Lower lobe of right lung (tissue), 2 donors: ENCODE measurements around the gene DNAJB13. TPM values are rescaled to one million over a fixed set of nuclear protein-coding genes. Genes with fewer than 3 reads are reported as not detected.

ENCODE experiments used
- ATAC-seq, 2 donors: fragments of 200-7000 bp; cut with Tn5 transposase; one replicate each; pipeline ENCODE4 v1.9.1; 2020 to 2022; ENCODE audit warnings: mild to moderate bottlenecking in 2 of 2, moderate library complexity in 2 of 2
- DNase-seq: peaks from one replicate; pipeline ENCODE4 v3.0.0-alpha.2; 2020
- H3K27ac ChIP-seq: fragments of 200-600 bp; one replicate; pipeline ENCODE4 v1.8.0; 2022
- H3K27me3 ChIP-seq: fragments of 200-600 bp; one replicate; pipeline ENCODE4 v1.8.0; 2022; ENCODE audit warnings: low read depth
- H3K36me3 ChIP-seq: fragments of 200-600 bp; one replicate; pipeline ENCODE4 v1.8.0; 2022; ENCODE audit warnings: mild to moderate bottlenecking
- H3K4me1 ChIP-seq: fragments of 200-600 bp; one replicate; pipeline ENCODE4 v1.8.0; 2022
- H3K4me3 ChIP-seq: fragments of 200-600 bp; one replicate; pipeline ENCODE4 v1.8.0; 2022; ENCODE audit warnings: mild to moderate bottlenecking
- H3K9me3 ChIP-seq: fragments of 200-600 bp; one replicate; pipeline ENCODE4 v1.8.0; 2022
- intact Hi-C: fragments of 100-400 bp; cut with DNase I; formaldehyde crosslinking; loops from one replicate; pipeline ENCODE4 v1.11.0; 2022
- long read RNA-seq: library from polyadenylated mRNA; unstranded; transcript quantifications from one replicate; pipeline ENCODE4 v2.0.0, GENCODE V29; 2021
- total RNA-seq: library from RNA; stranded (reverse); fragmentation: NEBNext Ultra II Directional; extraction: Animal tissue kit (Norgen Biotek cat#: 25700); gene quantifications from one replicate; pipeline ENCODE4 v1.2.1, GENCODE V29; 2021
- TF ChIP-seq, protein P1 (sequence below): fragments of 200-600 bp; IDR thresholded peaks from one replicate; pipeline ENCODE4 v1.8.0; 2022; ENCODE audit warnings: antibody characterized with exemption, mild to moderate bottlenecking
- donor health status: DM: no; HTN: yes; CAD: no; lungs with severe emphysema.

DNAJB13 gene, protein sequence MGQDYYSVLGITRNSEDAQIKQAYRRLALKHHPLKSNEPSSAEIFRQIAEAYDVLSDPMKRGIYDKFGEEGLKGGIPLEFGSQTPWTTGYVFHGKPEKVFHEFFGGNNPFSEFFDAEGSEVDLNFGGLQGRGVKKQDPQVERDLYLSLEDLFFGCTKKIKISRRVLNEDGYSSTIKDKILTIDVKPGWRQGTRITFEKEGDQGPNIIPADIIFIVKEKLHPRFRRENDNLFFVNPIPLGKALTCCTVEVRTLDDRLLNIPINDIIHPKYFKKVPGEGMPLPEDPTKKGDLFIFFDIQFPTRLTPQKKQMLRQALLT
- 7.5 TPM for total RNA-seq
- long read RNA-seq, partial matches to known transcripts: 0 of 3 reads
- long read RNA-seq, other reads (novel, unspliced or antisense): 1 of 3 reads

DNA sequence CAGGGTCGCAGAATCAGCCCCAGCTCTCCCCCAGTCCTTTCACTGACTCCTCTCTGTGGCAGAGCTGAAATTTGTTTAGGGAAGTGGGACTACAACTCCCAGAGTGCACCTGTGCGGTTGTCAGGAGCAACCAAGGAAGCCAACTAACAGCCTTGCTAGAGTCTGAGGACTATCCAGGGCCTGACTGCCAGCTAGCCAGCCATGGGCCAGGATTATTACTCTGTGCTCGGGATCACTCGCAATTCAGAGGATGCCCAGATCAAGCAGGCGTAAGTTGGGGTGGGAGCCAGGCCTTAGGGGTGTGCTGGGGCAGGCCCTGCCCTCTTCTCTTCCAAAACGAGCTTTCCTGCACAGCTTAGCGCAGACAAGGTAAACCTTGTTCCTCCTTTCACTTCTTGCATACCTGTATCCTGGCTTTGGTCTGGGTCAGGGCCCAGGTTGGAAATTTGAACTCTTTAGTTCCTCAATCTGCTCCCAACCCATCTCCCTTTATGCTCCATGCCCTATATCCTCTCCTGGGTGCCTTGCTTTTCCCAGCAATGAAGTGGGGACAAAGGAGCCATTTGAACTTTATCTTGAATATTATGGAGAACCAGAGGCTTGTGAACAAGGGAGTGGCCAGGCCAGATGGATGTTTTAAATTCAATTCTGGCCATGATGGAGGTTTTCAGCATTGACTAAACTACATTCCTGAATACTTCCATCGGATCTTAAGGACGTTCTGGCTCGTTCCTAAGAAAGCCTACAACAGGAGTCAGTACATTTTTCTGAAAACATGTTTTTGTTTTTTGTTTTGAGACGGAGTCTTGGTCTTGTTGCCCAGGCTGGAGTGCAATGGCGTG is at the start of gene DNAJB13:
Gene DNAJB13 (plus strand): TSS at position 158 of the 842 bp plus-strand sequence. CDS start 44 bp downstream, at position 202.
- ATAC-seq: peak; percentile 88 to 92
- H3K9me3 ChIP-seq: no peaks in the 10 kb centered on the region
- H3K36me3 ChIP-seq: no peaks in the 10 kb centered on the region
- no peak within 1 kb of the TSS for H3K27ac ChIP-seq
- H3K4me1 ChIP-seq: no peaks in the 10 kb centered on the region
- H3K27me3 ChIP-seq: no peaks in the 10 kb centered on the region
- H3K4me3 ChIP-seq: no peak within 1 kb of the TSS
- intact Hi-C loops: no loop called here
- TF ChIP-seq, protein P1, sequence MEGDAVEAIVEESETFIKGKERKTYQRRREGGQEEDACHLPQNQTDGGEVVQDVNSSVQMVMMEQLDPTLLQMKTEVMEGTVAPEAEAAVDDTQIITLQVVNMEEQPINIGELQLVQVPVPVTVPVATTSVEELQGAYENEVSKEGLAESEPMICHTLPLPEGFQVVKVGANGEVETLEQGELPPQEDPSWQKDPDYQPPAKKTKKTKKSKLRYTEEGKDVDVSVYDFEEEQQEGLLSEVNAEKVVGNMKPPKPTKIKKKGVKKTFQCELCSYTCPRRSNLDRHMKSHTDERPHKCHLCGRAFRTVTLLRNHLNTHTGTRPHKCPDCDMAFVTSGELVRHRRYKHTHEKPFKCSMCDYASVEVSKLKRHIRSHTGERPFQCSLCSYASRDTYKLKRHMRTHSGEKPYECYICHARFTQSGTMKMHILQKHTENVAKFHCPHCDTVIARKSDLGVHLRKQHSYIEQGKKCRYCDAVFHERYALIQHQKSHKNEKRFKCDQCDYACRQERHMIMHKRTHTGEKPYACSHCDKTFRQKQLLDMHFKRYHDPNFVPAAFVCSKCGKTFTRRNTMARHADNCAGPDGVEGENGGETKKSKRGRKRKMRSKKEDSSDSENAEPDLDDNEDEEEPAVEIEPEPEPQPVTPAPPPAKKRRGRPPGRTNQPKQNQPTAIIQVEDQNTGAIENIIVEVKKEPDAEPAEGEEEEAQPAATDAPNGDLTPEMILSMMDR: no peak
- DNase-seq: peak; percentile 64

DNA sequence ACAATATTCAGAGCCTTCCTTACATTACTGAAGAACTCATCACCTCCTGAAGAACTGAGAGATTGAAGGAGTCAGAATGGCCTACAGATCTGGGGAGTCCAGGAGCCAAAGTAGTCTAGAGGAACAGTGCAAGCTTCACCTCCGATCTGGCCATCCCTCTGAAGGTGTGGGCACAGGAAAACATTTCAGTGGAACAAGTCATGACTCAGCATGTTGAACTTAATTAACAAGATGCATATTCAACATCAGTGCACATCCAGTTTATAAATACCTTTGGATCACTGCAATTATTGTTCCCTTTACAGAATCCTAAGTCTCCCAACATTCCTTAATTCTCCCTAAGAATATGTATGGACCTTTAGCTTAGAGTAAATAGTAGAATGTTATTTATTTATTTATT is 48.5 kb upstream of the DNAJB13 start:
- no peaks in the 10 kb centered on the region for H3K4me1 ChIP-seq

DNA sequence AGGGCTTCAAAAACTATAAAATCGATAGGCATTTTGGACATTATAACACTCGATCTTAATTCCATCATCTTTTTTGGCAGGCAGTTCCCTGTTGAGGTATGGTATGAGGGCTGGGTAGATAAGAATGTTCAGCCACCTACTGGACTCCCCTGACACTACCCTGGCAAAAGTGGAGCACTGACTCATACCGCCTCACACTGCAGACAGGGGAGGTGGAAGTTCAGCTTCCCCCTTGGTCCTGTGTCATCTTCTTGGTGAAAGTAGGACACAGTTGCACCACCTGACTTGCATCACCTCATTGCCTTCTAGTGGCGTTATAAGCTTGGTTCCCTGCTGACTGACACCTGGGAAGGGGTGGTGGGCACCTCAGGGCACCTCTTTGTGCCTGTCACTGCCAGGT is 43.6 kb upstream of the DNAJB13 start:
- Histone ChIP-seq H3K27me3 (no peaks in the 10 kb centered on the region), H3K27ac (no peak overlapping the region), H3K9me3 (no peaks in the 10 kb centered on the region), H3K4me1 (no peaks in the 10 kb centered on the region), H3K4me3 (no peak overlapping the region), H3K36me3 (peaks cover 79% of the 10 kb centered on the region)
- ATAC-seq: peak; percentile 83 to 88
- intact Hi-C loops: no loop called here
- DNase-seq: peak; percentile 50
- TF ChIP-seq, protein P1: no peak

More for the DNA sequence above, 48.5 kb upstream of the DNAJB13 start:
- no peaks in the 10 kb centered on the region for H3K27me3 ChIP-seq
- H3K36me3 ChIP-seq: peaks cover 63% of the 10 kb centered on the region
- no peak for ATAC-seq
- DNase-seq: no peak
- H3K9me3 ChIP-seq: no peaks in the 10 kb centered on the region
- intact Hi-C loops: no loop called here
- TF ChIP-seq, protein P1: no peak
- no peak overlapping the region for H3K4me3 ChIP-seq
- H3K27ac ChIP-seq: no peak overlapping the region

DNA sequence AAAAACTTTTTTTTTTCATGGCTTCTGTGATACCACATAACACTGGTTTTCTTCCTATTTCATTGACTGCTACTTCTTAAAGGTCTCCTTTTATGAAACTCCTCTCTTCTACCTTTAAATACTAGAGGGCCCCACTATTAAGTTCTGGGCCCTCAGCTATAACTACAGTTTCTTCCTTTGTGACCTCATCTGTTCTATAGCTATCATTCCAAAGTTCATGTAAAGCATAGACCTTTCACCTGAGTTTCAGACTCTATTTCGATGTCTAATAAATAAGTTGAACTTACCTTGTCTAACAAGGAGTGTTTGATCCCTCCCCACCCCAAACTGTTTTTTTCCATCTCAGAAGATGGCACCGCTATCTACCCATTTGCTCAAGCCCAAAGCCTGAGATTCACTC is 38.8 kb upstream of the DNAJB13 start:
- intact Hi-C loops: no loop called here
- Histone ChIP-seq H3K36me3 (peaks cover 89% of the 10 kb centered on the region), H3K27me3 (no peaks in the 10 kb centered on the region), H3K4me1 (no peaks in the 10 kb centered on the region), H3K27ac (no peak overlapping the region), H3K9me3 (no peaks in the 10 kb centered on the region), H3K4me3 (no peak overlapping the region)
- DNase-seq: no peak
- TF ChIP-seq, protein P1: no peak
- no peak for ATAC-seq

DNA sequence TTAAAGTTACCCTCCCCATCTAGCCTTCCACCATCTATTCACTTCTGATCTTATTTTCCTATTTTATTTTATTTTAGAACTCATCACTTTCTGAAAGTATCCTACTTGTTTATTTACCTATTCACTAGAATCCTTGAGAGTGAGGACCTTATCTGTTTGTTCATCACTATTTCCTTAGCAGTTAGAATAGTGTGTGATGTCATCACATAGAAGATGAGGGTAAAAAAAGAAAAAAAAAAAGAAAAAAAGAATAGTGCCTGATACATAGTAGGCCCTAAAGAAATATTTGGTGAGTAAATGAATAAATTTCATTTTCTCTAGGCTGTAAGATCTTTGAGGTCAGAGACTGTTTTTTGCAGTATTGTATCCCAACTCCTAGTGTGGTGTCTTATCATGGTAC is 37.4 kb upstream of the DNAJB13 start:
- peaks cover 92% of the 10 kb centered on the region for H3K36me3 ChIP-seq
- intact Hi-C loops: no loop called here
- no peaks in the 10 kb centered on the region for H3K27me3 ChIP-seq
- H3K9me3 ChIP-seq: no peaks in the 10 kb centered on the region
- DNase-seq: no peak
- H3K4me1 ChIP-seq: no peaks in the 10 kb centered on the region
- H3K4me3 ChIP-seq: no peak overlapping the region
- no peak for ATAC-seq
- TF ChIP-seq, protein P1: no peak
- no peak overlapping the region for H3K27ac ChIP-seq
